BE2C (cell line): ENCODE results near the gene DCP1A.

Source experiments
- DNase-seq: peaks from one replicate; pipeline ENCODE4 v3.0.0-alpha.2; 2020
- H3K27me3 ChIP-seq: fragments of 250-450 bp; sonication (Bioruptor Pico); 2 replicates; pipeline ENCODE4 v1.5.1; 2020; ENCODE audit warnings: mild to moderate bottlenecking
- H3K36me3 ChIP-seq: fragments of 250-450 bp; sonication (Bioruptor Pico); 2 replicates; pipeline ENCODE4 v1.5.1; 2020; ENCODE audit warnings: mild to moderate bottlenecking
- H3K4me1 ChIP-seq: fragments of 250-450 bp; sonication (Bioruptor Pico); 2 replicates; pipeline ENCODE4 v1.5.1; 2020
- H3K4me3 ChIP-seq: 2 replicates; pipeline ENCODE4 v1.5.1; 2011; ENCODE audit warnings: low read depth, low read length
- H3K9me3 ChIP-seq: fragments of 250-450 bp; sonication (Bioruptor Pico); 2 replicates; pipeline ENCODE4 v1.5.1; 2020
- TF ChIP-seq, protein P1 (sequence below): IDR thresholded peaks from 2 replicates; pipeline ENCODE4 v1.5.1; 2012; ENCODE audit warnings: mild to moderate bottlenecking, low read depth, low read length

The DCP1A gene

DNA sequence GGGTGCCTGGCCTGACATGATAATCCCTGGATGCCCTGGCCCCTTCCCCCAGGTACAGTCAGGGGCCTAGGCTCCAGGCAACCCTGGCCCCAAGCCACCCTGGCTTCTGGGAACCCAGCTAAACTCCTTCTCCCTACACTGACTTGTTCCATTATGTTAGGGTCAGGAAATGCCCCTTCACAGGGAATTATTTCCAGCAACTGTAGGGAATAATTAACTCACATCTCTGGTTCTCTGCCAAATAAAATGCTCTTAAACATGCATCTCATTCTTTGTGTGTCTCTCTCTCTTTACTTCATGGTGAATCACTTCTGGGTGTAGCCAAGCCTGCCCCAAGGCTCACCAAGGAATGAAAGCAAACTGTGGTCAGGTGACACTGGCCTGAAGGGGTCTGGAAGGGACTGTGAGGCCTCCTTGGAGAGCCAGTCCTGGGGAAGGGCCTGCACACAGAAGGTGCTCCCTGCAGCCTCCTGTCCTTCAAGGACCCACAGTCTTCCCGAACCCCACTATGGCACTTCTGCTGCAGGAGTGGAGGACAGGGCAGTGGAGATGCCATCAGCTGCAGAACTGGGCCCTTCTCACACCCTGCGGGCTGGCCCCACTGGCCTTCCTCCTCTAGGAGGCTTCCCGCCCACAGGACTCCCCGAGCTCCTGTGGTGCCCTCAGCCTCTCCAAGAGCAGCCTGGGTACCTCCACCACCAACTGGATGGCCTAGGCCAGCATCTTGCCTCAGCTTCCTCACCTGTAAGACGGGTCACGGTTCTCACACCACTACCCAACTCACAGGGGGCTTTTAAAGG, 109.1 kb downstream of the DCP1A start:
- Histone ChIP-seq H3K27me3 (no peaks in the 10 kb centered on the region), H3K4me3 (no peak overlapping the region), H3K36me3 (peaks cover 68% of the 10 kb centered on the region), H3K9me3 (no peaks in the 10 kb centered on the region), H3K4me1 (no peaks in the 10 kb centered on the region)
- TF ChIP-seq, protein P1, sequence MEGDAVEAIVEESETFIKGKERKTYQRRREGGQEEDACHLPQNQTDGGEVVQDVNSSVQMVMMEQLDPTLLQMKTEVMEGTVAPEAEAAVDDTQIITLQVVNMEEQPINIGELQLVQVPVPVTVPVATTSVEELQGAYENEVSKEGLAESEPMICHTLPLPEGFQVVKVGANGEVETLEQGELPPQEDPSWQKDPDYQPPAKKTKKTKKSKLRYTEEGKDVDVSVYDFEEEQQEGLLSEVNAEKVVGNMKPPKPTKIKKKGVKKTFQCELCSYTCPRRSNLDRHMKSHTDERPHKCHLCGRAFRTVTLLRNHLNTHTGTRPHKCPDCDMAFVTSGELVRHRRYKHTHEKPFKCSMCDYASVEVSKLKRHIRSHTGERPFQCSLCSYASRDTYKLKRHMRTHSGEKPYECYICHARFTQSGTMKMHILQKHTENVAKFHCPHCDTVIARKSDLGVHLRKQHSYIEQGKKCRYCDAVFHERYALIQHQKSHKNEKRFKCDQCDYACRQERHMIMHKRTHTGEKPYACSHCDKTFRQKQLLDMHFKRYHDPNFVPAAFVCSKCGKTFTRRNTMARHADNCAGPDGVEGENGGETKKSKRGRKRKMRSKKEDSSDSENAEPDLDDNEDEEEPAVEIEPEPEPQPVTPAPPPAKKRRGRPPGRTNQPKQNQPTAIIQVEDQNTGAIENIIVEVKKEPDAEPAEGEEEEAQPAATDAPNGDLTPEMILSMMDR: no peak
- no peak for DNase-seq

DNA sequence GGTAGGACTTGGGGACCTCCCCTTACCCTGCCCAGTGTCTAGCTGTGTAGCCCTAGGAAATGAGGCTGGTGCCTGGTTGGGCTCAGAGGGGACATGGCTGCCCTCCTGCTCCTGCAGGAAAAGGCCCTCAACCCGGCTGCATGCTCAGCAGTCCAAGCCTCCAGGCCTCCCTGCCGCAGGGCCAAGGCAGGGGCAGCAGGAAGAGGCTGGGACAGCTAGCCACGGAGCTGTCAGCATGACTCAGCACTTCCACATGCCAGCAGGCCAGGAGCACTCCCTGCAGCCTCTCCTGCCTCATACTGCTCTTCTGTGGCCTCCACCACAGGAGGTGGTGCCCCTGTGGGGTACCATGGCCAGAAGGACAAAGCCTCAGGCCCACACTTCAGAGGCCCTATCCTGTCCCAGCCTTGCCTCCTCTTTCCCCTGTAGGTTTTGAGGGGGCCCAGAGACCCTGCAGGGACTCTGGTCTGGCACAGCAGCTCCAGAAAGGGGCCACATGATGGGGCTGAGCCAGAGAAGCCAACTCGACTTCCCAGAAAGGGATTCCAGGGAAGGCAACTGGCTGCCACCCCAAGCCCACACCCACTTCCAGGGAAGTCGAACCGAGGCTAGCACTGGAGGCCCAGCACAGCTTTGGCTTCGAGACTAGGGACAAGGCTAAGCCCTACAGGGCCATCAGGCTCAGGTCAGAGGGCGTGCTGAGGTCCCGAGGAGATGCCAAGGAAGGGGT, 111.1 kb downstream of the DCP1A start:
- Histone ChIP-seq H3K36me3 (peaks cover 69% of the 10 kb centered on the region), H3K4me1 (no peaks in the 10 kb centered on the region), H3K9me3 (no peaks in the 10 kb centered on the region), H3K4me3 (no peak overlapping the region), H3K27me3 (no peaks in the 10 kb centered on the region)
- DNase-seq: peak; percentile 41
- TF ChIP-seq, protein P1: no peak

DNA sequence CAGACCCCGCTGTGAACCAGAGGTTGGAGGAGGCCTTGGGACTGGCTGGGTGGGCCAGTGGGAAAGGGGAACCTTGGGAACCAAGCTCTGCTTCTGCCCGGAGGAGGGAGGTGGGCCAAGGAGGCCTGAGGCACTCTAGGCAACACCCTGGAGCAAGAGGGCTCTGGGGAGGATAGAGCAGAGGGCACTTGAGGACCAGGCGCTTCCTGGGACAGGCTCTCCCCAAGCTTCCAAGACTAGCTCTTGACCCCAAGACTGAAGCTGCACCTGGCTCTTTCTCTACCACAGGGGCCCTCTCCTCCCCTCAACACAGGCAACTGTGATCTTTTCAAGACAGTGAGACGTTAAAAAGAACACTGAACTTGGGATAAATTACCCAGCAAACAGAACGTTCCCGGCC, 111.8 kb downstream of the DCP1A start:
- TF ChIP-seq, protein P1: no peak
- Histone ChIP-seq H3K4me1 (no peaks in the 10 kb centered on the region), H3K27me3 (no peaks in the 10 kb centered on the region), H3K4me3 (no peak overlapping the region), H3K9me3 (no peaks in the 10 kb centered on the region), H3K36me3 (peaks cover 70% of the 10 kb centered on the region)
- DNase-seq: no peak

DNA sequence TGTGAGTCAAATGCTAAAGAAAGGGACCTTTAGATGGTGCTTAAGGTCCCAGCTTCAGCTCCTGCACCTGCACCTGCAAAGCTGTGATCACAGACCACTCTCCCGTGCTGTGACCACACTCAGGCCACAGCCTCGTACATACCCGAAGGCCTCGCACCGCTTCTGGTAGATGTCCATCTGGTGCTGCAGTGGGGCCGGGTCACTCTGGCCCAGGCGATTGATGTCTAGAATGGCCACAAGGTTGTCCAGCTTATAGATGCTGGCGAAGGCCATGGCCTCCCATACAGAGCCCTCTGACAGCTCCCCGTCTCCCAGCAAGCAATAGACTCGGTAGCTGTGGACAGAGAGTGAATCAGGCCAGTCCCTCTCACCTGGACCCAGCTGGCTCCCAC, 112.5 kb downstream of the DCP1A start:
- peaks cover 69% of the 10 kb centered on the region for H3K36me3 ChIP-seq
- no peak for DNase-seq
- no peaks in the 10 kb centered on the region for H3K4me1 ChIP-seq

DNA sequence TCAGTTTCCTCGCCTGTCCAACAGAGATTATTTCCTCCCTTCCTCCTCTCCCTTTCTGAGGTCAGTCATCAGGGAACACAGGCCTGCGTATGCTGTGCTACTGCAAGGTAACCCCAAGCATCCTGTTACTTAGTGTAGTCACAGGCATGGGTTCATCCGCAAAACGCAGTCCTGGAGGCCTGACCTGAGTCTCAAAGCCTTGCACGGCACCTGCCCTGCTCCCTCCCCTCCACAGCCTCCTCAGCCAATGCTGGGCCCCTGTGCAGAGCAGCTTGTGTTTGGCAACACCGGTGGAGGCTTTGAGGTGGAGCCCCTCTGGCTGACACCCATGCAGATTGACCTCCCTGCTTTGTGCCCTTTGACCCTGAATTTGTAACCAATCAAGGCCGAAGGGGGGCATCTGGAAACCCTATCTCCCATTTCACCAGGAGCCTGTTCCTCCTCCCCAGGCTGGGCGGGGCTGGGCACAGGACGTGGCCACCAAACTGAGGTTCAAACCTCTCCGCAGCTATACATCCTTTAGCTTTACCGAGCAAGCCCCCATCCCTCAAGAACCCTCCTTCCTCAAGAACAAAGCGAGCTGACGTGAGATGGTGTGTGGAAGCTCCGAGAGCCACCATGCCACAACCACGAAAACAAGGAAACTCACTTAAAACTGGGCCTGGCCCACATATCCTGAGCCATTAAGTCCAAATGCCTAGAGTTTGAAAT, 113.1 kb downstream of the DCP1A start:
- Histone ChIP-seq H3K4me1 (no peaks in the 10 kb centered on the region), H3K27me3 (no peaks in the 10 kb centered on the region), H3K9me3 (no peaks in the 10 kb centered on the region), H3K4me3 (no peak overlapping the region), H3K36me3 (peaks cover 68% of the 10 kb centered on the region)
- TF ChIP-seq, protein P1: no peak
- no peak for DNase-seq

More for the DNA sequence above, 112.5 kb downstream of the DCP1A start:
- no peaks in the 10 kb centered on the region for H3K9me3 ChIP-seq
- H3K4me3 ChIP-seq: no peak overlapping the region
- TF ChIP-seq, protein P1: no peak
- no peaks in the 10 kb centered on the region for H3K27me3 ChIP-seq
